GM19324 (cell line): ENCODE results near the gene ZNF148.
A peak's percentile ranks its signal among the peaks of the same experiment; 100 is the strongest.

Experiments
- ATAC-seq: cut with Tn5 transposase; IDR thresholded peaks from one replicate; pipeline ENCODE4 v1.9.1; 2021; ENCODE audit warnings: mild to moderate bottlenecking, moderate library complexity; ENCODE audit not compliant: unreplicated experiment, low FRiP score

Gene ZNF148

DNA sequence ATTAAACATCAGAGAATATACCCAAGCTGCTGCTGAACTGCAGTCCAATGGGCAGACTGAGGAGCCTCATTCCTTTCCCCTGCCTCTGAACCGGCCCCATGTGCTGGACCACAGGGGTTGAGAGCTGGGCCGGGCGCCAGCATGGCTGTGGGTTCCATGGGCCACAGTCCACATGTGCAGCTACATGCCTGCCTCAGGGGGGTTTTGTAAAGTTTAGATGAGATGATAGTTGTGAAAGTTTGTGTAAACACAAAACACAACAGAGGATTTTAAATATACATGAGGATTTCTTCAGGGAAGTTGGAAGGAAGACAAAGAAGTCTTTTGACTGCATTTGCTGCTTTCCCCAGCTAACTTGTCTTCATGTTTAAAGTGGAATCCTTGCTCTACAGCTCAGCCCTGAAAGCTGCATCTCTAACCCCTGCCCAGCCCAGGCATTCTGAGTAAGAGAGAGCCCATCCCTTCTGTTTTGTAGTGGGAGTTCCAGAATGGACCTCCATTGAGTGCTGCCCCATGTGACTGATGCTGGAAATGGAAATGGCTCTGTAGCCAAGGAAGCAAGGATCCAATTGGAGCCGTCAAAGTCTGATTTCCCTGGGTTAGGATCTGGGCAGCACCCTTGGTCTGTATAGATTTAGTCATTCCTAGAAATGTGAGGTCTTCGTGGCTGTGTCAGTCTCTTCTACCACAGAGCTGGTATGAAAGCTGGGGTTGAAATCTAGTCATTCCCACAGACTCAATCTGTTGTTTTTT, 180.1 kb downstream of the ZNF148 start:
- ATAC-seq = no peak

DNA sequence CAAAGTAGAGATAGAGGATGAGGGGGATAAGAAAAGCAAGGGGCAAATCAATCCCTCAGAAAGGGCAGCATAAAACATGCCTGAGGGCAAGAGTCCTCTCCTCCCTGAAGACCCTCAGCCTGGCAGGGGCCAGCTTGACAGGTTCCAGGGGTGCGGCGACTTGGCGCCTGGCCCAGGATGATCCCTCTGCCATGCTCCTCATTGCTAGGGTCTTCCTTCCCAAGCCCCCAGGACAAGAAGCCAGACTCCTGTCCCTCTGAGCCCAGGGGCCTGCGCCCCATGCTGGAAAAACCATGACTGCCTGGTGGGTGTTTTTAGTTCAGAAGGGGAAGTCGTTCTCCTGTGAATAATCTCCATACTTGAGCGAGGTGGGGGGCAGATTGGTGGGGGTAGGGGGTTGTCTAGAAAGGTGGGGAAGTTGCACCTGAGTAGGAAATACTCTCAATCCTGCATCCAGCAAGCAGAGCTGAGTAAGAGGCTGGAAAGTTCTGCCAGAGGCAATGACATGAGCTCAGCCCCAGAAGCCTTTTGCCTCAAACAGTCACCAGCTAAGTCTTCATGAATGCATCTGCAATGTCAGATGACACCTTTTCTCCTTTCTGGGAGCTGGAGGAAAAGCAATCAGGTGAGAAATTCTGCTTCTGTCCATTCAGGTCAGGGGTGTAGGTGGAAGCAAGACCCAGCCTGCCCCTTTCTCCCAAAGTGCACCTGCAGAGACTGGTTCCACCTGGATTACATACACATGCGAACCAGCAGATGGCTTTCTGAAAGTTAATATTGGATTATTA, 180.9 kb downstream of the ZNF148 start:
- no peak for ATAC-seq

DNA sequence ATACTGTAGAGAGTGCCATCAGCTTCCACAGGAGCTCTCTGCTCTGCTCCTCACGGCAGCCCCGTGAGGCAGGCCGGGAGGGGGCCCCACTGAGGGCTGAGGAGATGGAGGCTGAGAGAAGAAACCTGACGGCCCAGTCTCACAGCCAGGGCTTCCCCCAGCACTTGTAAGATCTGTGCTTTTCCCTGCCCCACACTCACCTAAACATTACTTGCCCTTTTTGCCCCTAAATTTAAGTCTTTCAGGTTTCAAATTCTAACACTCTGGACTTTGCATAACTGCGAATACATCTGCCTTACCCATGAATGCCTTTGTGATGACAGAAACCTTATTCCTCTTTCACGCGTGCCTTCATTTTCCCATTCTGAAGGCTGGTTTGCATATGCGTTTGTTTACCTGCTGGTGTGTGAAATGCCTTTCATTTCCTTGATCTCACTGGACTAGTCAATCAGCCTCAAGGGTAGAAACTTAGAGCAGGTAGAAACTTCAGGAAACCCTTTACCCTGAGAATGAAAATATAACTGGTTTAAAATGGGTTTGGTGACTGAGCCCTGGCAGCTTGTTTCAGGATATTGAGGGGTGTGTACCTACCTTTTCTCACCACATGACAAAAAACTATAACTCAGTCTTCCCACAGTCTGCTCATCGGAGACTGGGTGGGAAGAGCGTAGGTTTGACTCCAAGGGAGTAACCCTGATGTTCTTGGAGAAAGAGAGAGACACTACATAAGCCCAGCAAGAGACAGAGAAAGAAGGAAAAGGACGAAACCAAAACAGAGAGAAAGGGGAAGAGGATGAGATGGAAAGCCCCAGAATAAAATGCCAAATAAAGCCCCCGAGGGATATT, 182.7 kb downstream of the ZNF148 start:
- peak; percentile 73 for ATAC-seq

DNA sequence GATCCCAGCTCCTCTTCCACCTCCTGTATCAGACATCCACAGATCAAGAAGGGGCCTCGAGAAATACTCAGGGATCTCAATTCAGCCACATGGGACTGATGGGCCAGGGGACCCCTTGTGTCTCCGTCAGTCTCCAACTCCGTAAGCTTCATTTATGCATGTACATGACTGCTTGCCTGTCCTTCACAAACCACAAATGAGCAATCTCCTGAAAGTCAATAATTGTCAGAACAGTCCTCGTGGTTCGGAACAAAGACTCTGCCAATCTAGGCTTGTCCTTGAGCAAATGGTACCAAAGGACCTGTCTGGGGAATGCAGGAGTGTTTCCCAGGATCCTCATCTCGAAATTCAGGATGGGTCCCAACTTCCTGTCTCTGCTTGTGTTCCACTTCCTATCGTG, 183.4 kb downstream of the ZNF148 start:
- ATAC-seq = no peak

DNA sequence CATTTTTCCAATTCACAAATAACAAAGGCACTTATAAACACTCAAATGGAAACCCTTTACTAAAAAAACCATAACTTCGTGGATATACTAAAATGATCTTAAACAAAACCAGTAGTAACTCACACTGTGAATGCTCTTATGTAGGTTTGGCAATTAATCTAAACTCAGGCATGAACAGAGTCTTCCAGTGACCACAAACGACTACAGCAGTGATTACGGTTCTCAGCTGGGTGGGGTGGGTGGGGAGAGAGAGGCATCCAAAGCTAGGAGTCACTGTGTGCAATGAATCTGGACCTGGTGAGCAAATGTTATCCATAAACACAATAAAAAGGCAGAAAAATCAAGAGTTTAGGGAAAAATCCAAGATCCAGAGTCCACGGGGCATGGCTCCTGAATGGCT, 183.9 kb downstream of the ZNF148 start:
- no peak for ATAC-seq

DNA sequence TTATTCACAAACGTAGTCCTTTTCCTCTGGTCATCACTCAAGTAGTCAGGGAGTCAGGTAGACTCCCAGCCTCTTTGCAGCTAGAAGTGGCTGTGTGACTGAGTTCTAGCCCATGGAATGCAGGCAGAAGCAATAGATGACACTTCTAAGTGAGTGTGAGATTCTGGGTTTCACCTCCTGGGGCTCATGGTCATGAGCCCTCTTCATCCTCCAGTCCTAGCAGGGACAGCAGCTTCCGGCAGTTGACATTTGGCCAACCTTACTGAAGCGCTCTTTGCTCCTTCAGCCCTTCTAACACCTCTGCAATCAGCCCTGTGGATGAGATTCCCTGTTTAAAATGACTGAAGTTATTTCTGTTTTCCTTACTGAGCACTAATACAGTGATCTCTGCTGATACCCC, 184.3 kb downstream of the ZNF148 start:
- ATAC-seq = no peak

DNA sequence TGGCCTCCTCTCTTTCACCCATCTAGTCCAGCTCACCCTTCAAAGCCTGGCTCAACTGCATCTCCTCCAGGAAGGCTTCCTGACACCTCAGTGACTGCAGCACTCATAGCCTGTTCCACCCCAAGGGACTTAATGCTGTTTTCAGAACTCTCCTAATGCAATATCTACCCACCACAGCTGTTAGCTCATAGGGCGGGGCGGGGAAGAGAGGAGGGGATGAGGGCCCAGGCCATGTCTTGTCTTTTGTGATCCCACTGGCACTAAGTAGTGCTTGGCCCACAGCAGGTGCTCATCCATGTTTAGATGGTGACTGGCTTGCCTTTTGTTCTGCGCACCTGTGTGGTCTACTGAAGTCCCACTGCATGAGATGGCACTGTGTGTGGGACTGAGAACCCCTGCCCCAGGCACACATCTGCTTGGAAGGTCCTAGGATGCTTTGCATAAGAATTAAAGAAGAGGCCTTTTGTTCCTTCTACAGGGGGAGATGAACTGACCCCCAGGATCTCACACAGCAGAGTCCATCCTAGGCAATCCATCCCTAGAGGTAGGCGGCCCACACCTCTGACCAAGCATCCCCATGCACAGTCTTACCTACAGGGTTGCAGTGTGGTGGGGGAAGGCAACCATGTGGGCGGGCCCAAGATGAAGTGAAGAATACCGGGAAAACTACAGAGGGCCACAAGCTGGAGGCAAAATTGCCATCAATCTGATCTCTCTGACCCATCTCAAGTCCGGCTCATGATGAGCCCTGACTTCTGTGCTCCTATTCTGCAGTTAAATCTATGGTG, 185.6 kb downstream of the ZNF148 start:
- ATAC-seq = no peak

DNA sequence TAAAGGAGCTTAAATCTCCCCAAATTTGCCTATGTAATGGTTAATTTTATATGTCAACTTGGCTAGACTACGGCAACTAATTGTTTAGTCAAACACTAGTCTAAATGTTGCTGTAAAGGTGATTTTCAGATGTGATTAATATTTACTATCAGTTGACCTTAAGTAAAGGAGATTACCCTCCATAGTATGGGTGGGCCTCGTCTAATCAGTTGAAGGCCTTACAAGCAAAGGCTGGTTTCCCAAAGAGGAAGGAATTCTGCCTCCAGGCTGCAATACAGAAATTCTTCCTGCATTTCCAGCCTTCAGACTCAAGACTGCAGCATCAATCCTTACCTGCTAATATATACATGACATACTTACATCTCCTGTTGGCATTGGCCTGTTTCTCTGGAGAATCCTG, 186.2 kb downstream of the ZNF148 start:
- ATAC-seq = no peak

DNA sequence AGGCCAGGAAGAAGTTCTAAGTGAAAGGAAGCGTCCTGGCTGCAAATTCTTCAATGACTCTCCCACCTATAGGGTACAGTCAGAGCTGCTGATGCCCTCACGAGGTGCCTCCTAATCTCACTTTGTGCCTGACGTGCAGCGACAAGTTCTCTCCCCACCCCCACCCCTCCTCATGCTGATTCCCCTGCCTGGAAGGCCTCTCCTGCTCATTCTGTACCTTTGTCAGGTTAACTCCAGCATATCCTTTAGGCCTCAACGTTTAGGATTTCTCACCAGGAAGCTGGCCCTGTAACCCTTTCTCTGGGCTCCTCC, 187.6 kb downstream of the ZNF148 start:
- ATAC-seq = no peak

DNA sequence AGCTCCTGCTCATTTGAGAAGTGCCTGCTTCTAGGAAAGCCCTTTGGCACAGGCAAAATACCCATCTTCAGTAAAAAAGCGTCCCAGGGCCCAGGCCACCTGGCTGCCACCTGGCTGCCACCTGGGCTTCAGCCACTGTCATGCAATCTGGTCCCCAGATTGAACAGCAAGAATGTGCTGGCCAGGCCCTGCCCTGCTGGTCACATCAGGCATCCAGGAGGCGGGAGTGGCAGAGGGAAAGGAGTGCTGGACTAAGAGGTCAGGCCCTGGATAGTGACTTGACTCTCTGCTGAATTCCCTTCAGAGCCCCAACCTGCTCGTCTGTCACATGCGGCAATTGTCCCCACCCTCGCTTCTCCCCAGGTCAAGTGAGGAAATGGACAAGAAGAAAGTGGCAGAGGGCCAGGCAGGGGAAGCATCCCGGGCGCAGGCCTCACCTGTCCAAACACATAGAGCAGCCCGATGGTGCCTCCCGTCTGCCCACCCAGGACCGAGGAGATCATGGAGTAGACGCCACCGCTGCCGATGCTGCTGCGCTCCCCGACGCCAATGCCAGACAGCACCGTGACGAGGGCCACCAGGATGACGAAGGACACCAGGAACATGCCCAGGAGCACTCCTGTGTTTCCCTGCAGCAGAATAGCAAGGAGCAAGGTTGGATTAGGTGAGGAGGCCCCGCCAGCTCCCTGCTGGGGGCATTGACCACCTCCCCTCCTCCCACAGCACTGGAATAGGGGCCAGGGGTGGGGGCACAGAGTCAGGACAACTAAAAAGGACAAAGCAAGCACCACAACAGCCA, 188.1 kb downstream of the ZNF148 start:
- no peak for ATAC-seq

DNA sequence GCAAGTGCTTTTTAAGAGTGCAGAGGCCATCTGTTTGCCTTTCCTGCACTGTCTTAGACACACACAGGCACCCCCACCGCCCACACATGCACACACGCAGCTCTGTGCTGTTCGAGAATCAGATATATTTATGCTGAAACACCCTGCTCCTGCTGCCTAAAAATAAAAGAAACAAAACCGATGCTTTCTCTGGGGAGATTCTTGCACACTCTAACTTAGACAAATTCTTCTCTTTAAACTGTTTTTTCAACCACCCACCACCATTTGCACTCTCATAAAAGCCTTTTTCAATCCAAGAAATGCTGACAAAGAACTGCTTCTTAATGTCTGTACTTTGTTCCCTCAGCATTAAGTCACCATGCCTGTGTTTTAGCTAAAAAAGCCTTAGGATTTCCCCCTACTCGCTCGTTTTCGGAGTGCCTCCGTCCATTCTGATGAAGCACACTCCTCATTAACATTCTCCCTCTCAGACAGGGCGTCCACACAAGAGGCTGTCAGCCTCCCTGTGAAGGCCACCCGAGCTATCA, 188.8 kb downstream of the ZNF148 start:
- no peak for ATAC-seq

DNA sequence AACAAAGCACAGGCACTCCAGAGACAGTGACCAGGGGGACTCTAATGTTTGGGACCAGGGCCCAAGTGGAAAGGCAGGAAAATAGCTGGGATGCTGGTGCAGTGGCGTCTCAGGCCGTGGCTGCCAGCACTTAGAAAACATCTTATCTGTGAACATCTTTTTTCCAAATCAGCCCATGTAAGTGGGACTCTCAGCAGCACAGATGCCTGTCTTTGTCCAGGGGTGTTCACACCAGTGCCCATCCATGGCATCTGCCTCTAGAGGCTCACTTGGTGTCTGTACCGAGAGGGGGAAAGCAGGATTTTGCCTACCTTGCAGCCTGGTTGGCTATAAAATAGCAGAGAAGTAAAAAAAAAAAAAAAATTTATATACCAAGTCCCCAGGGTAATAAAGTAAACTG, 189.3 kb downstream of the ZNF148 start:
- no peak for ATAC-seq

DNA sequence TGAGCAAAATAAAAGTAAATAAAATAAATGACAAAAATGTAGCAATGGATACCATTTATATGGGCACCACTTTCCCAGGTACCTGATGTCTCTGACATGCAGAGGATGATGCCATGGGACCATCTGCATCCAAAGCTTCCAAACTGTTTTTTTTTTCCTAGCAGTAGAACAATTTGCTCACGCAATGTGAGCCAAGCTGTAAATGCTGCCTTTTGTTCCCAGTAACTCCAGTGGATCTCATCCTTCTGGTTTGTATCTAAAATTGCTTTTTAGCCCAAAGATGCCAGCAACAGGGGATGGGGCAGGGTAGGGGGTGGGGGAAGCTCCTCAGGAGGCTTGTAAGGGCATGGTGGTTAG, 195.3 kb downstream of the ZNF148 start:
- ATAC-seq = no peak

DNA sequence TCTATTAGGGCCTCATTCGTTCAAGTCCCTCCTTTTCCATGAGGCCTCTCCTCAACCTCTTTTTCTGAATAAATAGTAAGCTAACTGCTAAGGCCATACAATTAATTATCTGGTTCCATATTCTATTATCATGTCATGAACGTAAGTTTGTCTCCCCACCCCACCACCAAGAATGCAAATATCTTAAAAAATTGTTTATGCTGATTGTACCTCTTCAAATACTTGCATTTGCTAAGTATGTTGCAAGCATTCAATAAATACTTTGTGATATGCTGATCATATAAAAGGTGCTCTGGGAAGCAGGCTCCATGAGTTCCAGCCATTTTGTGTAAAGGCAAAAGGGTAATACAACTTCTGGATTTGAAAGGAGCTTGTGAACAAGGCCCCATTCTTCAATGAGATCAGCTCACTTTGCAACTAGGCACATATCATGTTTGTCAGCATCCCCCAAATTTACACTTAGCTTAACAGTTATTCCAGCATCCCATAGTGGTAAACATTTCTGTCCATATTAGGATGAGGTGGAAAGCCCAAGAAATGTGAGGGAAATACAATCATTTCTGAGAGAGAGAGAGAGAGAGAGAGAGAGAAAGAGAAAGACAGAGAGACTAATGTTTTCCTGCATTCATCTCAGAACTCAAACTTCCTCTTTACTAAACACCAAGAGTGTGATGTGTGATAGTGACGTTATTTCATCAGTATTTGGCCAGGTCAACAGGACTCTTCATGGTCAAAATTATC, 195.8 kb downstream of the ZNF148 start:
- ATAC-seq = no peak

DNA sequence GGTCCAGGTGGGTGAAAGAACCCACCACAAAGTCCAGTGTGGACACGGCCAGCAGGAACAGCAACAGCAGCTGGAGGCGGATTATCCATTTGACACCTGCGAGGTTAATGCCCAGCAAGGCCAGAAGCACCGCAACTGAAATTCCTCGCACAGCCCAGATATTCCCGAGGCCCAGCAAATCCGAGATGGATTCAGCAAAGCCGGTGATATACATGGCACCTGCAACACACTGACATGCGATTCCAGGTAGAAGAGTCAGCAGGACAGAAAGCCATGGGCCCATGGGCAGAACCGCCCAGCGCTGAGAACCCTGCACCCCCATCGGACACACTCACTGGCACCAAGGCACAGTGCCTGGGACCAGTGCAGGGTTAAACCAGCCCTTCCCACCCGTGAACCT, 197.4 kb downstream of the ZNF148 start:
- ATAC-seq = no peak
